ENCODE results near the gene GTF2A1L.

The GTF2A1L gene

GRCh38 chr2:48617618-48618017 is at the start of gene GTF2A1L:
TSS of gene GTF2A1L (plus strand) at chr2:48617856. CDS start at chr2:48617875, 19 bp downstream.
- TF ChIP-seq CTCF (conservative IDR thresholded peaks at IDR 0.05; ENCODE audit: control insufficient read depth, insufficient read depth, low read depth, low read length) = no peak
- DNase-seq (ENCODE audit: low read depth) = no peak
- H3K4me3 ChIP-seq (ENCODE audit: control insufficient read depth, low read depth, low read length) = no peak within 1 kb of the TSS

- peak; percentile 25 for DNase-seq (ENCODE audit: low read depth)
- TF ChIP-seq CTCF (conservative IDR thresholded peaks at IDR 0.05; ENCODE audit: control insufficient read depth, insufficient read depth, low read depth, low read length) = no peak
- H3K4me3 ChIP-seq (ENCODE audit: control insufficient read depth, low read depth, low read length) = no peak overlapping the region
These were observed 49.1 kb upstream of the GTF2A1L start for GRCh38 chr2:48568547-48568946.

- TF ChIP-seq CTCF (conservative IDR thresholded peaks at IDR 0.05; ENCODE audit: control insufficient read depth, insufficient read depth, low read depth, low read length) = no peak
- DNase-seq (ENCODE audit: low read depth) = no peak
- H3K4me3 ChIP-seq (ENCODE audit: control insufficient read depth, low read depth, low read length) = no peak overlapping the region
These were observed 48.2 kb upstream of the GTF2A1L start for GRCh38 chr2:48569433-48569832.

- no peak for DNase-seq (ENCODE audit: low read depth)
- TF ChIP-seq CTCF (conservative IDR thresholded peaks at IDR 0.05; ENCODE audit: control insufficient read depth, insufficient read depth, low read depth, low read length) = no peak
- no peak overlapping the region for H3K4me3 ChIP-seq (ENCODE audit: control insufficient read depth, low read depth, low read length)
These were observed 44.8 kb upstream of the GTF2A1L start for GRCh38 chr2:48572816-48573215.

- no peak for DNase-seq (ENCODE audit: low read depth)
- no peak overlapping the region for H3K4me3 ChIP-seq (ENCODE audit: control insufficient read depth, low read depth, low read length)
- no peak for TF ChIP-seq CTCF (conservative IDR thresholded peaks at IDR 0.05; ENCODE audit: control insufficient read depth, insufficient read depth, low read depth, low read length)
These were observed 43.0 kb upstream of the GTF2A1L start for GRCh38 chr2:48574353-48575287.

GRCh38 chr2:48578313-48578712 is 39.3 kb upstream of the GTF2A1L start:
- H3K4me3 ChIP-seq (ENCODE audit: control insufficient read depth, low read depth, low read length) = no peak overlapping the region
- DNase-seq (ENCODE audit: low read depth) = no peak
- no peak for TF ChIP-seq CTCF (conservative IDR thresholded peaks at IDR 0.05; ENCODE audit: control insufficient read depth, insufficient read depth, low read depth, low read length)
